ENCODE results near the gene VAV2.

VAV2 gene

GRCh38 chr9:133895335-133895734, 96.8 kb downstream of the VAV2 start:
- peaks cover 6% of the 10 kb centered on the region for H3K4me1 ChIP-seq (ENCODE audit: control insufficient read depth, insufficient read depth, low read length)
- H3K36me3 ChIP-seq (ENCODE audit: control insufficient read depth, insufficient read depth, low read length) = no peaks in the 10 kb centered on the region
- H3K9ac ChIP-seq (ENCODE audit: low read length) = no peak overlapping the region
- no peaks in the 10 kb centered on the region for H3K27me3 ChIP-seq (ENCODE audit: control insufficient read depth, insufficient read depth, low read length)
- H3K4me3 ChIP-seq (ENCODE audit: low read length) = no peak overlapping the region
- H3K9me3 ChIP-seq (ENCODE audit: control insufficient read depth, low read length) = no peaks in the 10 kb centered on the region

- H3K9me3 ChIP-seq (ENCODE audit: control insufficient read depth, low read length) = no peaks in the 10 kb centered on the region
- H3K4me1 ChIP-seq (ENCODE audit: control insufficient read depth, insufficient read depth, low read length) = peaks cover 10% of the 10 kb centered on the region
- H3K27me3 ChIP-seq (ENCODE audit: control insufficient read depth, insufficient read depth, low read length) = no peaks in the 10 kb centered on the region
- H3K4me3 ChIP-seq (ENCODE audit: low read length) = no peak overlapping the region
- no peak overlapping the region for H3K9ac ChIP-seq (ENCODE audit: low read length)
- no peaks in the 10 kb centered on the region for H3K36me3 ChIP-seq (ENCODE audit: control insufficient read depth, insufficient read depth, low read length)
Measured at GRCh38 chr9:133894377-133895321, 97.5 kb downstream of the VAV2 start.

- Histone ChIP-seq H3K9ac (ENCODE audit: low read length) (no peak overlapping the region), H3K4me1 (ENCODE audit: control insufficient read depth, insufficient read depth, low read length) (peaks cover 15% of the 10 kb centered on the region), H3K4me3 (ENCODE audit: low read length) (no peak overlapping the region), H3K9me3 (ENCODE audit: control insufficient read depth, low read length) (no peaks in the 10 kb centered on the region), H3K36me3 (ENCODE audit: control insufficient read depth, insufficient read depth, low read length) (no peaks in the 10 kb centered on the region), H3K27me3 (ENCODE audit: control insufficient read depth, insufficient read depth, low read length) (no peaks in the 10 kb centered on the region)
Measured at GRCh38 chr9:133893191-133893994, 98.7 kb downstream of the VAV2 start.

GRCh38 chr9:133892193-133892920, 99.8 kb downstream of the VAV2 start:
- Histone ChIP-seq H3K36me3 (ENCODE audit: control insufficient read depth, insufficient read depth, low read length) (no peaks in the 10 kb centered on the region), H3K9ac (ENCODE audit: low read length) (no peak overlapping the region), H3K4me1 (ENCODE audit: control insufficient read depth, insufficient read depth, low read length) (peaks cover 15% of the 10 kb centered on the region), H3K4me3 (ENCODE audit: low read length) (no peak overlapping the region), H3K27me3 (ENCODE audit: control insufficient read depth, insufficient read depth, low read length) (no peaks in the 10 kb centered on the region), H3K9me3 (ENCODE audit: control insufficient read depth, low read length) (no peaks in the 10 kb centered on the region)

GRCh38 chr9:133891741-133892140, 100.4 kb downstream of the VAV2 start:
- Histone ChIP-seq H3K9me3 (ENCODE audit: control insufficient read depth, low read length) (no peaks in the 10 kb centered on the region), H3K36me3 (ENCODE audit: control insufficient read depth, insufficient read depth, low read length) (no peaks in the 10 kb centered on the region), H3K27me3 (ENCODE audit: control insufficient read depth, insufficient read depth, low read length) (no peaks in the 10 kb centered on the region), H3K9ac (ENCODE audit: low read length) (no peak overlapping the region), H3K4me1 (ENCODE audit: control insufficient read depth, insufficient read depth, low read length) (peaks cover 15% of the 10 kb centered on the region), H3K4me3 (ENCODE audit: low read length) (no peak overlapping the region)

DNA sequence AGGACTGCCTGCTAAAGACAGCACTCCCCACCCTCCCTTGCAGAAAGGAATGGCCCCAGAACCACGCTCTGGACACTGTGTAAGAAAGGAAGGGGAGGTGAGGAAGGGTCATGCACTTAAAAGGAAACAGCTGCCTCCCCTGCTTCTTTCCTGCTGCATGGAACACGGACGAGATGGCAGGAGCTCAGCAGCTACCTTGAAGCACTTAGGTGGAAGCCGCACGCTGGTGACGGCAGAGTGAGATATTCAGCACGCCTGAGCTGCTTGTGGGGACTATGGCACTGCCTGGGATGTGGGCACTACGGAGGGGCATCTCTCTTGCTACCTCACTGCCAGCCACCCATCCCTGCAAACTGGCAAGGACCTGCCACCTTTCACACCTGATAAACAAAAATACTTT, 101.5 kb downstream of the VAV2 start:
- Histone ChIP-seq H3K9ac (ENCODE audit: low read length) (no peak overlapping the region), H3K27me3 (ENCODE audit: control insufficient read depth, insufficient read depth, low read length) (no peaks in the 10 kb centered on the region), H3K4me3 (ENCODE audit: low read length) (no peak overlapping the region), H3K36me3 (ENCODE audit: control insufficient read depth, insufficient read depth, low read length) (no peaks in the 10 kb centered on the region), H3K9me3 (ENCODE audit: control insufficient read depth, low read length) (no peaks in the 10 kb centered on the region), H3K4me1 (ENCODE audit: control insufficient read depth, insufficient read depth, low read length) (peaks cover 15% of the 10 kb centered on the region)

DNA sequence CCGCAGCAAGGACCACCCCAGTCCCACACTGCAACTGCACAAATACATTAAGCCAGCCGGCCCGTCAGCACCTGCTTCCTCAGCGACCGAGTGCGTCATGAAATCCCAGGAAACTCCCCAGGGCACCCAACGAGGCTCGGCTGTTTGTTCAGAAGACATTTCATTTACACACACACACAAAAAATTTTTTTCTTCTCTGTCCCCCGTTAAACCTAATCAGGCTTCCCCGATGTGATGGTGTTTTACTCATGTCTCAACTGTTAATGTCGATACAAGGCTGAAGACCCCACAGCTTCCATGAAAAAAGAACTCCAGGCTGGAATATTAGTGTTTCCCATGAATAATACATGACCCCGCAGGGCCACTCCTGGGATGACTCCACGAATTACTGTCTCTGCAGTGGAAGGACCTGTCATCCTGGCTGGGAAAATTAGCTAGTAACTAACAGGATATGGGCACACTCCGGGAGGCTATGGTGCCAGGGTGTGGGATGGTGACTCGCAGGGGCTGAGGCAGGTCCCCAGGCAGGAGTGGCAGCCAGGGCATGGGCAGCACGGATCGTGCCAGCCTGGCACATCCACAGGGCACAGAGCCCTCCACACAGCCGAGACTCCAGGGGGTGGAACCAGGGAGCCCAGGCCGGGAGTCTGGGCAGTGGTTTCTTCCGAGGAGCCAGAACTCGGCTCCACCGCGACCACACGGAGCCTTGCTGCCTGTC, 102.4 kb downstream of the VAV2 start:
- H3K4me3 ChIP-seq (ENCODE audit: low read length) = no peak overlapping the region
- H3K36me3 ChIP-seq (ENCODE audit: control insufficient read depth, insufficient read depth, low read length) = no peaks in the 10 kb centered on the region
- peaks cover 15% of the 10 kb centered on the region for H3K4me1 ChIP-seq (ENCODE audit: control insufficient read depth, insufficient read depth, low read length)
- no peak overlapping the region for H3K9ac ChIP-seq (ENCODE audit: low read length)
- H3K27me3 ChIP-seq (ENCODE audit: control insufficient read depth, insufficient read depth, low read length) = no peaks in the 10 kb centered on the region
- no peaks in the 10 kb centered on the region for H3K9me3 ChIP-seq (ENCODE audit: control insufficient read depth, low read length)

GRCh38 chr9:133888809-133889491, 103.2 kb downstream of the VAV2 start:
- H3K9ac ChIP-seq (ENCODE audit: low read length) = no peak overlapping the region
- peaks cover 15% of the 10 kb centered on the region for H3K4me1 ChIP-seq (ENCODE audit: control insufficient read depth, insufficient read depth, low read length)
- H3K36me3 ChIP-seq (ENCODE audit: control insufficient read depth, insufficient read depth, low read length) = no peaks in the 10 kb centered on the region
- H3K4me3 ChIP-seq (ENCODE audit: low read length) = no peak overlapping the region
- no peaks in the 10 kb centered on the region for H3K27me3 ChIP-seq (ENCODE audit: control insufficient read depth, insufficient read depth, low read length)
- H3K9me3 ChIP-seq (ENCODE audit: control insufficient read depth, low read length) = no peaks in the 10 kb centered on the region

GRCh38 chr9:133888048-133888808, 103.9 kb downstream of the VAV2 start:
- no peaks in the 10 kb centered on the region for H3K9me3 ChIP-seq (ENCODE audit: control insufficient read depth, low read length)
- no peaks in the 10 kb centered on the region for H3K27me3 ChIP-seq (ENCODE audit: control insufficient read depth, insufficient read depth, low read length)
- peaks cover 15% of the 10 kb centered on the region for H3K4me1 ChIP-seq (ENCODE audit: control insufficient read depth, insufficient read depth, low read length)
- no peaks in the 10 kb centered on the region for H3K36me3 ChIP-seq (ENCODE audit: control insufficient read depth, insufficient read depth, low read length)
- no peak overlapping the region for H3K4me3 ChIP-seq (ENCODE audit: low read length)
- no peak overlapping the region for H3K9ac ChIP-seq (ENCODE audit: low read length)

- no peak overlapping the region for H3K4me3 ChIP-seq (ENCODE audit: low read length)
- no peaks in the 10 kb centered on the region for H3K36me3 ChIP-seq (ENCODE audit: control insufficient read depth, insufficient read depth, low read length)
- H3K4me1 ChIP-seq (ENCODE audit: control insufficient read depth, insufficient read depth, low read length) = peaks cover 13% of the 10 kb centered on the region
- H3K9me3 ChIP-seq (ENCODE audit: control insufficient read depth, low read length) = no peaks in the 10 kb centered on the region
- no peaks in the 10 kb centered on the region for H3K27me3 ChIP-seq (ENCODE audit: control insufficient read depth, insufficient read depth, low read length)
- no peak overlapping the region for H3K9ac ChIP-seq (ENCODE audit: low read length)
Measured at GRCh38 chr9:133887540-133888047, 104.5 kb downstream of the VAV2 start.

Data from mucosa of stomach (tissue), 1 donor.